Prostate gland (tissue), 2 donors: ENCODE results near the gene REEP3.

Experiments
- CTCF ChIP-seq, 4 experiments: fragments of 200-600 bp in 2 of 4; fragments of 450-650 bp in 2 of 4; sonication (generic) in 2 of 4; IDR thresholded peaks; 1 replicate in 3 of 4; 2 replicates in 1 of 4; pipeline ENCODE4 v1.5.1; 2016 to 2019; ENCODE audit warnings: antibody characterized with exemption in 4 of 4, mild to moderate bottlenecking in 2 of 4, moderate library complexity in 2 of 4
- POLR2A ChIP-seq: fragments of 450-650 bp; IDR thresholded peaks from one replicate; pipeline ENCODE4 v1.6.1; 2016; ENCODE audit warnings: antibody characterized with exemption, mild to moderate bottlenecking
- POLR2AphosphoS5 ChIP-seq: sonication (generic); formaldehyde crosslinking; IDR thresholded peaks from one replicate; pipeline ENCODE4 v1.6.1; 2017; ENCODE audit warnings: antibody characterized with exemption

GRCh38 chr10:63539994-63540393, 18.8 kb downstream of the REEP3 start:
- TF ChIP-seq POLR2A (no peak), CTCF (IDR thresholded peaks at IDR 0.05) (no peak), POLR2AphosphoS5 (no peak)
